ENCODE data around the gene BRD8. TPM values are rescaled to one million over a fixed set of nuclear protein-coding genes. Genes with fewer than 3 reads are reported as not detected.

BRD8 gene
- total and polyA plus RNA-seq, 2 experiments from 2014 or later = 45.8 to 117 TPM

GRCh38 chr5:138160706-138161105 is 17.7 kb downstream of the BRD8 start (continued):
- TF ChIP-seq ETS1 (IDR thresholded peaks at IDR 0.05) = no peak
- TF ChIP-seq NANOG (IDR thresholded peaks at IDR 0.05; ENCODE audit: borderline replicate concordance) = no peak
- TF ChIP-seq EZH2phosphoT487 (IDR thresholded peaks at IDR 0.05; ENCODE audit: unreplicated experiment) = no peak
- no peak for TF ChIP-seq ZNF114 (CRISPR knock-in tag; IDR thresholded peaks at IDR 0.05)
- TF ChIP-seq CREB1 (CRISPR knock-in tag; IDR thresholded peaks at IDR 0.05; ENCODE audit: low read depth) = no peak
- no peak for TF ChIP-seq POLR2AphosphoS5 (IDR thresholded peaks at IDR 0.05; ENCODE audit: low read depth)

DNA sequence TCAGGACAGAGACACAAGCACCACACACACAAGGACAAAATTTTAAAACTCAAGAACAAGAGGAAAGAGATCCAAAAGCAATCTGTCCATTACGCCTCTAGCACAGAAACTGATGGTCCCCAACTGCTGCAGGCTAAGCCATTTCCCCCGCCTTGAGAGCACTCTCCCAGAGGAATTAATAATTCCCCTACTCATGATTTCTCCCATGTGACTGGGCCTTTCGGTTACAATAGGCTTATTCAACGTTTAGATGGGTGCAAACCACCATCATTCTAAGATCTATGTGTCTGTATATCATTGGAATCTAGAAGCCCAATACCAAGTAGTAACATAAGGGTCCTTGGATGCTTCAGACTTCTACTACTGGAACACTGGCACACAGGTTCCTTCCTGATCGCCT is 18.8 kb downstream of the BRD8 start:
- no peak overlapping the region for H3K4me3 ChIP-seq
- DNase-seq (ENCODE audit: low spot score) (no peak), ATAC-seq (no peak)
- no peak overlapping the region for H3K27ac ChIP-seq (ENCODE audit: low read depth)
- H3K9me2 ChIP-seq (ENCODE audit: insufficient read depth) = no peaks in the 10 kb centered on the region
- Mint-ChIP-seq H3K4me1 (no peaks in the 10 kb centered on the region), H3K9me3 (no peaks in the 10 kb centered on the region), H3K4me3 (no peak overlapping the region), H3K27ac (no peak overlapping the region), H3K36me3 (ENCODE audit: low read depth) (peaks cover 81% of the 10 kb centered on the region), H3K27me3 (ENCODE audit: insufficient read depth, low read depth, poor library complexity) (peaks cover 1% of the 10 kb centered on the region)
- H3K36me3 ChIP-seq (ENCODE audit: insufficient read depth) = peaks cover 74% of the 10 kb centered on the region
- peaks cover 6% of the 10 kb centered on the region for H4K20me1 ChIP-seq (replicated peaks; ENCODE audit: insufficient read depth)
- H3K4me1 ChIP-seq (ENCODE audit: insufficient read depth) = no peaks in the 10 kb centered on the region
- H3K4me2 ChIP-seq = no peak overlapping the region
- H2AFZ ChIP-seq = no peak overlapping the region
- no peaks in the 10 kb centered on the region for H3K79me2 ChIP-seq (replicated peaks; ENCODE audit: insufficient read depth)
- no peaks in the 10 kb centered on the region for H3K27me3 ChIP-seq (ENCODE audit: insufficient read depth)
- H3F3A ChIP-seq (replicated peaks; ENCODE audit: low read depth) = no peaks in the 10 kb centered on the region
- no peak for TF ChIP-seq CREB1 (CRISPR knock-in tag; IDR thresholded peaks at IDR 0.05; ENCODE audit: low read depth)
- TF ChIP-seq, protein P1, sequence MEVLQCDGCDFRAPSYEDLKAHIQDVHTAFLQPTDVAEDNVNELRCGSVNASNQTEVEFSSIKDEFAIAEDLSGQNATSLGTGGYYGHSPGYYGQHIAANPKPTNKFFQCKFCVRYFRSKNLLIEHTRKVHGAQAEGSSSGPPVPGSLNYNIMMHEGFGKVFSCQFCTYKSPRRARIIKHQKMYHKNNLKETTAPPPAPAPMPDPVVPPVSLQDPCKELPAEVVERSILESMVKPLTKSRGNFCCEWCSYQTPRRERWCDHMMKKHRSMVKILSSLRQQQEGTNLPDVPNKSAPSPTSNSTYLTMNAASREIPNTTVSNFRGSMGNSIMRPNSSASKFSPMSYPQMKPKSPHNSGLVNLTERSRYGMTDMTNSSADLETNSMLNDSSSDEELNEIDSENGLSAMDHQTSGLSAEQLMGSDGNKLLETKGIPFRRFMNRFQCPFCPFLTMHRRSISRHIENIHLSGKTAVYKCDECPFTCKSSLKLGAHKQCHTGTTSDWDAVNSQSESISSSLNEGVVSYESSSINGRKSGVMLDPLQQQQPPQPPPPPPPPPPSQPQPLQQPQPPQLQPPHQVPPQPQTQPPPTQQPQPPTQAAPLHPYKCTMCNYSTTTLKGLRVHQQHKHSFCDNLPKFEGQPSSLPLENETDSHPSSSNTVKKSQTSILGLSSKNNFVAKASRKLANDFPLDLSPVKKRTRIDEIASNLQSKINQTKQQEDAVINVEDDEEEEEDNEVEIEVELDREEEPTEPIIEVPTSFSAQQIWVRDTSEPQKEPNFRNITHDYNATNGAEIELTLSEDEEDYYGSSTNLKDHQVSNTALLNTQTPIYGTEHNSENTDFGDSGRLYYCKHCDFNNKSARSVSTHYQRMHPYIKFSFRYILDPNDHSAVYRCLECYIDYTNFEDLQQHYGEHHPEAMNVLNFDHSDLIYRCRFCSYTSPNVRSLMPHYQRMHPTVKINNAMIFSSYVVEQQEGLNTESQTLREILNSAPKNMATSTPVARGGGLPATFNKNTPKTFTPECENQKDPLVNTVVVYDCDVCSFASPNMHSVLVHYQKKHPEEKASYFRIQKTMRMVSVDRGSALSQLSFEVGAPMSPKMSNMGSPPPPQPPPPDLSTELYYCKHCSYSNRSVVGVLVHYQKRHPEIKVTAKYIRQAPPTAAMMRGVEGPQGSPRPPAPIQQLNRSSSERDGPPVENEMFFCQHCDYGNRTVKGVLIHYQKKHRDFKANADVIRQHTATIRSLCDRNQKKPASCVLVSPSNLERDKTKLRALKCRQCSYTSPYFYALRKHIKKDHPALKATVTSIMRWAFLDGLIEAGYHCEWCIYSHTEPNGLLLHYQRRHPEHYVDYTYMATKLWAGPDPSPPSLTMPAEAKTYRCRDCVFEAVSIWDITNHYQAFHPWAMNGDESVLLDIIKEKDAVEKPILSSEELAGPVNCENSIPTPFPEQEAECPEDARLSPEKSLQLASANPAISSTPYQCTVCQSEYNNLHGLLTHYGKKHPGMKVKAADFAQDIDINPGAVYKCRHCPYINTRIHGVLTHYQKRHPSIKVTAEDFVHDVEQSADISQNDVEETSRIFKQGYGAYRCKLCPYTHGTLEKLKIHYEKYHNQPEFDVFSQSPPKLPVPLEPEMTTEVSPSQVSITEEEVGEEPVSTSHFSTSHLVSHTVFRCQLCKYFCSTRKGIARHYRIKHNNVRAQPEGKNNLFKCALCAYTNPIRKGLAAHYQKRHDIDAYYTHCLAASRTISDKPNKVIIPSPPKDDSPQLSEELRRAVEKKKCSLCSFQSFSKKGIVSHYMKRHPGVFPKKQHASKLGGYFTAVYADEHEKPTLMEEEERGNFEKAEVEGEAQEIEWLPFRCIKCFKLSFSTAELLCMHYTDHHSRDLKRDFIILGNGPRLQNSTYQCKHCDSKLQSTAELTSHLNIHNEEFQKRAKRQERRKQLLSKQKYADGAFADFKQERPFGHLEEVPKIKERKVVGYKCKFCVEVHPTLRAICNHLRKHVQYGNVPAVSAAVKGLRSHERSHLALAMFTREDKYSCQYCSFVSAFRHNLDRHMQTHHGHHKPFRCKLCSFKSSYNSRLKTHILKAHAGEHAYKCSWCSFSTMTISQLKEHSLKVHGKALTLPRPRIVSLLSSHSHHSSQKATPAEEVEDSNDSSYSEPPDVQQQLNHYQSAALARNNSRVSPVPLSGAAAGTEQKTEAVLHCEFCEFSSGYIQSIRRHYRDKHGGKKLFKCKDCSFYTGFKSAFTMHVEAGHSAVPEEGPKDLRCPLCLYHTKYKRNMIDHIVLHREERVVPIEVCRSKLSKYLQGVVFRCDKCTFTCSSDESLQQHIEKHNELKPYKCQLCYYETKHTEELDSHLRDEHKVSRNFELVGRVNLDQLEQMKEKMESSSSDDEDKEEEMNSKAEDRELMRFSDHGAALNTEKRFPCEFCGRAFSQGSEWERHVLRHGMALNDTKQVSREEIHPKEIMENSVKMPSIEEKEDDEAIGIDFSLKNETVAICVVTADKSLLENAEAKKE (CRISPR knock-in tag; IDR thresholded peaks at IDR 0.05) = no peak
- no peak for TF ChIP-seq ETS1 (IDR thresholded peaks at IDR 0.05)
- TF ChIP-seq STAT1 (IDR thresholded peaks at IDR 0.05; ENCODE audit: unreplicated experiment) = no peak
- TF ChIP-seq, protein P2, sequence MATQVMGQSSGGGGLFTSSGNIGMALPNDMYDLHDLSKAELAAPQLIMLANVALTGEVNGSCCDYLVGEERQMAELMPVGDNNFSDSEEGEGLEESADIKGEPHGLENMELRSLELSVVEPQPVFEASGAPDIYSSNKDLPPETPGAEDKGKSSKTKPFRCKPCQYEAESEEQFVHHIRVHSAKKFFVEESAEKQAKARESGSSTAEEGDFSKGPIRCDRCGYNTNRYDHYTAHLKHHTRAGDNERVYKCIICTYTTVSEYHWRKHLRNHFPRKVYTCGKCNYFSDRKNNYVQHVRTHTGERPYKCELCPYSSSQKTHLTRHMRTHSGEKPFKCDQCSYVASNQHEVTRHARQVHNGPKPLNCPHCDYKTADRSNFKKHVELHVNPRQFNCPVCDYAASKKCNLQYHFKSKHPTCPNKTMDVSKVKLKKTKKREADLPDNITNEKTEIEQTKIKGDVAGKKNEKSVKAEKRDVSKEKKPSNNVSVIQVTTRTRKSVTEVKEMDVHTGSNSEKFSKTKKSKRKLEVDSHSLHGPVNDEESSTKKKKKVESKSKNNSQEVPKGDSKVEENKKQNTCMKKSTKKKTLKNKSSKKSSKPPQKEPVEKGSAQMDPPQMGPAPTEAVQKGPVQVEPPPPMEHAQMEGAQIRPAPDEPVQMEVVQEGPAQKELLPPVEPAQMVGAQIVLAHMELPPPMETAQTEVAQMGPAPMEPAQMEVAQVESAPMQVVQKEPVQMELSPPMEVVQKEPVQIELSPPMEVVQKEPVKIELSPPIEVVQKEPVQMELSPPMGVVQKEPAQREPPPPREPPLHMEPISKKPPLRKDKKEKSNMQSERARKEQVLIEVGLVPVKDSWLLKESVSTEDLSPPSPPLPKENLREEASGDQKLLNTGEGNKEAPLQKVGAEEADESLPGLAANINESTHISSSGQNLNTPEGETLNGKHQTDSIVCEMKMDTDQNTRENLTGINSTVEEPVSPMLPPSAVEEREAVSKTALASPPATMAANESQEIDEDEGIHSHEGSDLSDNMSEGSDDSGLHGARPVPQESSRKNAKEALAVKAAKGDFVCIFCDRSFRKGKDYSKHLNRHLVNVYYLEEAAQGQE (IDR thresholded peaks at IDR 0.05; ENCODE audit: unreplicated experiment) = no peak
- TF ChIP-seq POLR2AphosphoS5 (IDR thresholded peaks at IDR 0.05; ENCODE audit: low read depth) = no peak
- TF ChIP-seq EZH2phosphoT487 (IDR thresholded peaks at IDR 0.05; ENCODE audit: unreplicated experiment) = no peak
- TF ChIP-seq ZNF331 (CRISPR knock-in tag; IDR thresholded peaks at IDR 0.05; ENCODE audit: low read depth) = no peak
- TF ChIP-seq EZH2 (IDR thresholded peaks at IDR 0.05; ENCODE audit: low read depth, unreplicated experiment) = no peak
- TF ChIP-seq ZNF114 (CRISPR knock-in tag; IDR thresholded peaks at IDR 0.05) = no peak
- no peak for TF ChIP-seq JUNB (IDR thresholded peaks at IDR 0.05; ENCODE audit: unreplicated experiment)
- TF ChIP-seq NANOG (IDR thresholded peaks at IDR 0.05; ENCODE audit: borderline replicate concordance) = no peak
